Measurements from ENCODE around the gene WDR5B.

DNA sequence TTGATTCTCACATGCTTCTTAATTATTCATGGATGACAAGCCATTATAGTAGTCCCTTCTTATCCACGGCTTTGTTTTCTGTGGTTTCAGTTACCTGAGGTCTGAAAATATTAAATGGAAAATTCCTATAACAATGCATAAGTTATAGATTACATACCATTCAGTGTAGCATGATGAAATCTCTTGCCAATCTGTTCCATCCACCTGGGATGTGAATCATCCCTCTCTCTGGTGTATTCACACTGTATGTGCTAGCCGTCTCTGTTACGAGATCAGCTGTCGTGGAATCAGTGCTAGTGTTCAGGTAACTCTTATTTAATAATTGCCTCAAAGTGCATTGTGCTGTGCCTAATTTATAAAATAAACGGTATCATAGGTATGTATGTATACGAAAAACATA lies 5.2 kb downstream of the WDR5B start:
- TF ChIP-seq MAZ (IDR thresholded peaks at IDR 0.05; ENCODE audit: borderline replicate concordance, low read depth, low read length) (no peak), MAFK (IDR thresholded peaks at IDR 0.05; ENCODE audit: low read depth, low read length) (no peak), RCOR1 (IDR thresholded peaks at IDR 0.05; ENCODE audit: insufficient replicate concordance, low read length) (no peak), POLR2A (IDR thresholded peaks at IDR 0.05; ENCODE audit: low read depth, low read length) (no peak), MXI1 (IDR thresholded peaks at IDR 0.05; ENCODE audit: borderline replicate concordance, low read depth, low read length) (no peak)
- TF ChIP-seq, protein P1, sequence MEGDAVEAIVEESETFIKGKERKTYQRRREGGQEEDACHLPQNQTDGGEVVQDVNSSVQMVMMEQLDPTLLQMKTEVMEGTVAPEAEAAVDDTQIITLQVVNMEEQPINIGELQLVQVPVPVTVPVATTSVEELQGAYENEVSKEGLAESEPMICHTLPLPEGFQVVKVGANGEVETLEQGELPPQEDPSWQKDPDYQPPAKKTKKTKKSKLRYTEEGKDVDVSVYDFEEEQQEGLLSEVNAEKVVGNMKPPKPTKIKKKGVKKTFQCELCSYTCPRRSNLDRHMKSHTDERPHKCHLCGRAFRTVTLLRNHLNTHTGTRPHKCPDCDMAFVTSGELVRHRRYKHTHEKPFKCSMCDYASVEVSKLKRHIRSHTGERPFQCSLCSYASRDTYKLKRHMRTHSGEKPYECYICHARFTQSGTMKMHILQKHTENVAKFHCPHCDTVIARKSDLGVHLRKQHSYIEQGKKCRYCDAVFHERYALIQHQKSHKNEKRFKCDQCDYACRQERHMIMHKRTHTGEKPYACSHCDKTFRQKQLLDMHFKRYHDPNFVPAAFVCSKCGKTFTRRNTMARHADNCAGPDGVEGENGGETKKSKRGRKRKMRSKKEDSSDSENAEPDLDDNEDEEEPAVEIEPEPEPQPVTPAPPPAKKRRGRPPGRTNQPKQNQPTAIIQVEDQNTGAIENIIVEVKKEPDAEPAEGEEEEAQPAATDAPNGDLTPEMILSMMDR (conservative IDR thresholded peaks at IDR 0.05; ENCODE audit: low read depth, low read length) = no peak
